ENCODE results near the gene TSHZ2.

- TF ChIP-seq CTCF (IDR thresholded peaks at IDR 0.05) (no peak), EZH2 (IDR thresholded peaks at IDR 0.05; ENCODE audit: borderline replicate concordance, insufficient read depth, low read depth, low read length, poor library complexity, severe bottlenecking) (no peak)
Measured at GRCh38 chr20:53020834-53021233, 48.7 kb downstream of the TSHZ2 start.
